Kidney epithelial cell (primary cell): Measurements from ENCODE around the gene ULK4. TPM values are rescaled to one million over a fixed set of nuclear protein-coding genes. Genes with fewer than 3 reads are reported as not detected.

ENCODE experiments used
- DNase-seq: peaks from one replicate; pipeline ENCODE4 v3.0.0-alpha.2; 2010; ENCODE audit warnings: low read depth
- H3K27me3 ChIP-seq: 2 replicates; pipeline ENCODE4 v1.6.0; 2011; ENCODE audit warnings: low read length; ENCODE audit not compliant: control insufficient read depth, insufficient read depth
- H3K36me3 ChIP-seq: 2 replicates; pipeline ENCODE4 v1.5.1; 2011; ENCODE audit warnings: low read length; ENCODE audit not compliant: control insufficient read depth, insufficient read depth
- H3K4me3 ChIP-seq: 2 replicates; pipeline ENCODE4 v1.5.1; 2011; ENCODE audit warnings: low read depth, mild to moderate bottlenecking, control low read depth, low read length
- CTCF ChIP-seq: IDR thresholded peaks from 2 replicates; pipeline ENCODE4 v1.5.1; 2011; ENCODE audit warnings: mild to moderate bottlenecking, moderate library complexity, low read length, control low read depth, inconsistent platforms; ENCODE audit not compliant: insufficient read depth, poor library complexity, severe bottlenecking
- total RNA-seq: library from RNA; depleted of rRNA; stranded (reverse); fragments of >200 nt; gene quantifications from 2 replicates; pipeline ENCODE4 v1.2.3, GENCODE V29; 2015

The ULK4 gene
- total RNA-seq, 1 donor from 2014 or later: 18.3 TPM

- no peaks in the 10 kb centered on the region for H3K36me3 ChIP-seq
- TF ChIP-seq CTCF: no peak
- H3K27me3 ChIP-seq: no peaks in the 10 kb centered on the region
- no peak for DNase-seq
- H3K4me3 ChIP-seq: no peak overlapping the region
These were observed 436.4 kb downstream of the ULK4 start for GRCh38 chr3:41525303-41526064.

GRCh38 chr3:41523897-41524296 is 438.0 kb downstream of the ULK4 start:
- Histone ChIP-seq H3K27me3 (no peaks in the 10 kb centered on the region), H3K4me3 (no peak overlapping the region), H3K36me3 (no peaks in the 10 kb centered on the region)
- DNase-seq: no peak
- TF ChIP-seq CTCF: no peak

- no peak for DNase-seq
- Histone ChIP-seq H3K4me3 (no peak overlapping the region), H3K36me3 (no peaks in the 10 kb centered on the region), H3K27me3 (no peaks in the 10 kb centered on the region)
- TF ChIP-seq CTCF: no peak
These were observed 439.3 kb downstream of the ULK4 start for GRCh38 chr3:41522612-41523011.

GRCh38 chr3:41521010-41521655 is 440.8 kb downstream of the ULK4 start:
- no peaks in the 10 kb centered on the region for H3K27me3 ChIP-seq

GRCh38 chr3:41519746-41520145 is 442.2 kb downstream of the ULK4 start:
- no peak for DNase-seq
- H3K36me3 ChIP-seq: no peaks in the 10 kb centered on the region
- no peaks in the 10 kb centered on the region for H3K27me3 ChIP-seq
- no peak for TF ChIP-seq CTCF
- no peak overlapping the region for H3K4me3 ChIP-seq

More at GRCh38 chr3:41521010-41521655, 440.8 kb downstream of the ULK4 start:
- DNase-seq: no peak
- H3K36me3 ChIP-seq: no peaks in the 10 kb centered on the region
- no peak overlapping the region for H3K4me3 ChIP-seq
- no peak for TF ChIP-seq CTCF
